Measurements from ENCODE around the gene PRTFDC1.
"Not testable (repeated sequence)": the region's sequence is repeated elsewhere in the genome, so short reads cannot be mapped to it uniquely, and the experiment has no call there.

The PRTFDC1 gene

GRCh38 chr10:24844742-24845141 is 107.7 kb downstream of the PRTFDC1 start:
- DNase-seq (ENCODE audit: low read depth, low spot score): no peak

- no peak for DNase-seq (ENCODE audit: low read depth, low spot score)
Measured at GRCh38 chr10:24843256-24843655, 109.2 kb downstream of the PRTFDC1 start.

- DNase-seq (ENCODE audit: low read depth, low spot score): no peak
Measured at GRCh38 chr10:24842856-24843255, 109.5 kb downstream of the PRTFDC1 start.

DNA sequence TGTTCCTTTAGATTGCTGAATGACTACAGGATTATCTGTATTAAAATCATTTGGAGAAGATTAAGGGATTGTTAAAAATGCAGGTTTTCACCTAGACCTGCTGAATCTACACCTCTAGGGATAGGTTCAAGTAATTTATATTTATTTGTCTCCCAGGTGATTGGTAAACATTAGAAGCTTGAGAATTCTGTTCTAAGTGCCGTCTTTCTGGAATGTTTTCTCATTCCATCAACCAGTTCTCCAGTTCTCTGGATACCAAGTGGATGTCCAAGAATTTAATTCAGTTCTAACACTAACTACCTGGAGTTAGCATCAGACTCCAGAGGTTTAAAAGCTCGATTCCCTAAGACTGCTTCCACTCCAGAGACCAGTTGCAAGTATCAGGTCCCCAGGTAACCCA is 110.9 kb downstream of the PRTFDC1 start:
- no peak for DNase-seq (ENCODE audit: low read depth, low spot score)

GRCh38 chr10:24840784-24841183 is 111.6 kb downstream of the PRTFDC1 start:
- no peak for DNase-seq (ENCODE audit: low read depth, low spot score)

- DNase-seq (ENCODE audit: low read depth, low spot score): not testable (repeated sequence)
Measured at GRCh38 chr10:24837781-24838180, 114.6 kb downstream of the PRTFDC1 start.

GRCh38 chr10:24834869-24835268 is 117.5 kb downstream of the PRTFDC1 start:
- DNase-seq (ENCODE audit: low read depth, low spot score): no peak

DNA sequence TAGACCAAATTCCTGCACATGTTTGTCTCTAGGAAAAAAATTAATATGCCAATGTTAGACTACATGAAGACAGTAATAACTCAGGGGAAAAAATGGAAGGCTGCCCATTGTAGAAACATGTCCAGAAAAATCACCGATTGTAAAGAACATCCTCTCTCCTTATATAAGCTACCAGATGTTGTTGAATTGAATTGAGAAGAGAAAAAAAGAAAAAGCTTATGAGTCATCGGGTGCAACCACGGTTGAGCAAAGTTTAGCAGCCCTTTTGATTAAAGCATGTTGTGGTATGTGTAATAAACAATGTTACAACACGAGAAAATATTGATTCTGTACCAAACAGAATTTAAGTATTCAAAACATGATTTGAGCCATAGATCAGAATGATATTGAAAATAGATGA is 126.4 kb downstream of the PRTFDC1 start:
- no peak for DNase-seq (ENCODE audit: low read depth, low spot score)

GRCh38 chr10:24825551-24825950 is 126.9 kb downstream of the PRTFDC1 start:
- no peak for DNase-seq (ENCODE audit: low read depth, low spot score)

- DNase-seq (ENCODE audit: low read depth, low spot score): no peak
Measured at GRCh38 chr10:24824536-24824935, 127.9 kb downstream of the PRTFDC1 start.

- no peak for DNase-seq (ENCODE audit: low read depth, low spot score)
Measured at GRCh38 chr10:24824124-24824523, 128.3 kb downstream of the PRTFDC1 start.

DNA sequence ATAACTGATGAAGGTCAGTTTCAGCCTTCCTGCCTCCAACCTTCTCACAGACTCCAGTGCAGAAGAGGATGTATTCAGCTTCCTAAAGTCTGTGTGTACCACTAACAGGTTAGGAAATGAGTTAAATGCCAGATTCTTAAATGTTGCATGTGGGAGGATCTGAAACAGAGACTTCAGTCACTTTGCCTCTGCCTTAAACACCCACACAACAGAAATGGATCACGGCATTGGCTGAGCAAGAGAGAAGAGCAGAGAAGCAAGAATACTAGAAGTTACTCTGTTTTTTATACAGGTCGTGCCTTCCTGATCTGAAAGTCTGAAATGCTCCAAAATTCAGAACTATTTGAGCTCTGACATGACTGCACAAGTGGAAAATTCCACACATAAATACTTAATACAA is 129.8 kb downstream of the PRTFDC1 start:
- DNase-seq (ENCODE audit: low read depth, low spot score): no peak

DNA sequence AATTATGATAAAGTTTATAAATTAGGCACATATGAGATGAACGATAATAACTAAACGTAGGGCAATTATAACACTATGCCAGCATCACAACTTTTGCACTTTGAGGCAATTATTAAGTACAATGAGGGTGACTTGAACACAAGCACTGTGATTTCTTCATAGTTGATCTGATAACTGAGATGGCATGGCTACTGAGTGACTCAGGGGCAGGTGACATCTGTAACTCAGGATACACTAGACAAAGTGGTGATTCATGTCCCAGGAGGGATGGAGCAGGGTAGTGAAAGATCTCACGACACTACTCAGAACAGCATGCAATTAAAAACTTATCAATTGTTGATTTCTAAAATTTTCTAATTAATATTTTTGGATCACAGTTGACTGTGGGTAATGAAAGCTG is 130.4 kb downstream of the PRTFDC1 start:
- no peak for DNase-seq (ENCODE audit: low read depth, low spot score)

- DNase-seq (ENCODE audit: low read depth, low spot score): no peak
Measured at GRCh38 chr10:24816868-24817396, 135.5 kb downstream of the PRTFDC1 start.

GRCh38 chr10:24814568-24815313 is 137.7 kb downstream of the PRTFDC1 start:
- DNase-seq (ENCODE audit: low read depth, low spot score): no peak

- no peak for DNase-seq (ENCODE audit: low read depth, low spot score)
Measured at GRCh38 chr10:24813856-24814255, 138.6 kb downstream of the PRTFDC1 start.

- no peak for DNase-seq (ENCODE audit: low read depth, low spot score)
Measured at GRCh38 chr10:24806262-24806661, 146.1 kb downstream of the PRTFDC1 start.

GRCh38 chr10:24804956-24805355 is 147.4 kb downstream of the PRTFDC1 start:
- no peak for DNase-seq (ENCODE audit: low read depth, low spot score)

DNA sequence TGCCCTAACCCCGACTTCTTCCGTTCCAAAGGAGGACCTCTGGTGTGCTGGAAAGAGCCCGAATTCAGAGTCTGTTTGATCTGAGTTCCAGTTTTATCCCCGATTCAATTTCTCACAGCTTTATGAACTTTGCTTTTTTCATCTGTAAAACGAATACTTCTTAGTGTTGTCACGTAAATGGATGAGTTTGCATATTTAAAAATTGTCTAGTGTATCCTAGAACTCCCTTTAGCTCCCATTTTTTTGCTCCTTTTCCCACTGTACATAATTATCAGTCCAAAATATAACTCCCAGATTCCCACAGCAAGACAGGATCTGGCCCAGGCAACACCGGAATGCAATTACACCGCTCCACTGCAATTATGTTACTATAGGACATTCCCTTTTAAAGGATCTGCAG is 148.0 kb downstream of the PRTFDC1 start:
- no peak for DNase-seq (ENCODE audit: low read depth, low spot score)

DNA sequence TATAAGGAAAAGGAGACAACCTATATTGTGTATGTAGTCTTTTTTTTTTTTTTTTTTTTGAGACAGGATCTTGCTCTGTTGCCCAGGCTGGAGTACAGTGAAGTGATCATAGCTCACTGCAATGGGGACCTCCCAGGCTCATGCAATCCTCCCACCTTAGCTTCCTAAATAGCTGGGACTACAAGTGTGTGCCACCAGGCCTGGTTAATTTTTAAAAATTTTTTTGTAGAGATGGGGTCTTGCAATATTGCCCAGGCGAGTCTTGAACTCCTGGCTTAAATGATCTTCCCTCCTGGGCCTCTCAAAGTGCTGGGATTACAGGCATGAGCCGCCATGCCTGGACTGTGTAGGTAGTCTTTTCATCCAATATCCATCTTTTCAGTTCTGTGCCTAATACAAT is 150.0 kb downstream of the PRTFDC1 start:
- DNase-seq (ENCODE audit: low read depth, low spot score): no peak

GRCh38 chr10:24800861-24801260 is 151.5 kb downstream of the PRTFDC1 start:
- DNase-seq (ENCODE audit: low read depth, low spot score): no peak
